ENCODE data around the gene MRFAP1.

DNA sequence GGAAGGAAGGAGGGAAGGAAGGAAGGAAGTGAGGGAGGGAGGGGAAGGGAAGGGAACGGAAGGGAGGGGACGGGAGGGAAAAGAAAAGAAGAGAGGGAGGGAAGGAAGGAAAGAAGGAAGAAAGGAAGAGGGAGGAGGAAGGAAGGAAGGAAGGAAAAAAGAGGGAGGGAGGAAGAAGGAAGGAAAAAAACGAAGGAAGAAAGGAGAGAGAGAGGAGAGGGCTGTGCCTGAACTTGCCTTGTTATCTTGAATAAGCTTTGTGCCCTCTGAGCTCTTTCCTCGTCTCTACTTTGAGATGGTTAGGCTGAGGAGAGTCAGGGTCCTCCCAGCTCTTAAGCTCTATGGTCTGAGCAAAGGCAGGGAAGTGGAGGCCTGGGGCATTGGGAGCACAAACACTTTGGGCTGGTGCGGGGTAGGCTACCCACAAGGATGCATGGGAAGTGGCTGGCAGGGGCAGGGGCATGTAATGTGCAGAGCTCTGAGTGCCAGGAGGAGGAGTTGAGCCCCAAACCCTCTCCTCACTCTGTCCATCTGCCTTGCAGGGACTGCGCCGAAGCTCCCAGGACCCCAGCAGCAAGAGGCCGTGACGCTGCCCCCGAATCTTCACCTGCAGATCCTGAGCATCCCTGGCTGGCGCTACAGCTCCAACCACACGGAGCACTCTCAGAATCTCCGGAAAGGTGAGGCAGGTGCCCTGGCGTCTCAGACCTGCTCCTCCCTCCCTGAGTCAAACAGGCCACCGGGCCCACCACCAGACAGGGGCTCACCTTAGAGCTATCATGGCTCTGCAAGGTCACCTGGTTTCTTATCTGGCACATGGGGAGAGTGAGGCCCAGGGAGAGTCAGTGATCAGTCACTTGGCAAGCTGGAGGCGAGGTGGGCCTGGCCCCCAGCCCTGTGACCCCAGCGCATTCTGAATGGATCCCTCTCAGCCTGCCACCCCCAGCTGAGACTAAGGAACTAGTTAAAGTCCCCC, 26.5 kb upstream of the MRFAP1 start:
- no peak for TF ChIP-seq CTCF (IDR thresholded peaks at IDR 0.05; ENCODE audit: poor library complexity, severe bottlenecking)
- no peak for TF ChIP-seq EZH2 (IDR thresholded peaks at IDR 0.05; ENCODE audit: borderline replicate concordance, insufficient read depth, low read length, poor library complexity, severe bottlenecking)
- no peak for TF ChIP-seq POLR2AphosphoS5 (IDR thresholded peaks at IDR 0.05)
- TF ChIP-seq SMC3 (conservative IDR thresholded peaks at IDR 0.05; ENCODE audit: poor library complexity) = no peak
- no peak for TF ChIP-seq TAF1 (IDR thresholded peaks at IDR 0.05; ENCODE audit: low read depth)
- TF ChIP-seq EP300 (conservative IDR thresholded peaks at IDR 0.05; ENCODE audit: poor library complexity, severe bottlenecking) = no peak
- no peak for TF ChIP-seq RAD21 (conservative IDR thresholded peaks at IDR 0.05)
- no peak for TF ChIP-seq REST (IDR thresholded peaks at IDR 0.05; ENCODE audit: borderline replicate concordance)

All from neural cell (in vitro differentiated cells).